ENCODE results near the gene MYCL.

Gene MYCL

GRCh38 chr1:39845569-39846566 is 55.8 kb downstream of the MYCL start:
- DNase-seq (ENCODE audit: insufficient read length, low spot score) (no peak), FAIRE-seq (peak; percentile 90)
- TF ChIP-seq POLR2A (IDR thresholded peaks at IDR 0.05; ENCODE audit: low read depth, low read length) (no peak), POU2F2 (IDR thresholded peaks at IDR 0.05; ENCODE audit: low read depth, low read length) (no peak), SPI1 (IDR thresholded peaks at IDR 0.05; ENCODE audit: low read depth, low read length) (peak; percentile 54), PAX5 (IDR thresholded peaks at IDR 0.05; ENCODE audit: insufficient read depth, low read length, severe bottlenecking) (no peak), TAF1 (IDR thresholded peaks at IDR 0.05; ENCODE audit: low read depth, low read length) (no peak), POLR2AphosphoS5 (IDR thresholded peaks at IDR 0.05; ENCODE audit: low read depth, low read length) (peak; percentile 52; the same call in 1 of the 2 replicates)
